ENCODE measurements around the gene ITGAD. TPM values are rescaled to one million over a fixed set of nuclear protein-coding genes. Genes with fewer than 3 reads are reported as not detected.

The ITGAD gene
- total and polyA plus RNA-seq, 2 of the 13 experiments (the other 11 are each of a cell fraction or from before 2014, with no cell fraction given): not detected

GRCh38 chr16:31371619-31372484, 21.3 kb upstream of the ITGAD start (continued):
- TF ChIP-seq ZNF605 (CRISPR knock-in tag; IDR thresholded peaks at IDR 0.05) (0 out of 2 replicates have a peak, but pooled peaks have one; percentile 35), ZNF784 (CRISPR knock-in tag; IDR thresholded peaks at IDR 0.05; ENCODE audit: borderline replicate concordance) (no peak), ZNF180 (CRISPR knock-in tag; IDR thresholded peaks at IDR 0.05; ENCODE audit: borderline replicate concordance, low read depth) (no peak), RNF219 (CRISPR knock-in tag; IDR thresholded peaks at IDR 0.05) (no peak), ZNF275 (CRISPR knock-in tag; IDR thresholded peaks at IDR 0.05; ENCODE audit: borderline replicate concordance) (0 out of 2 replicates have a peak, but pooled peaks have one; percentile 61), NCOA2 (CRISPR knock-in tag; IDR thresholded peaks at IDR 0.05) (no peak), NFIC (IDR thresholded peaks at IDR 0.05; ENCODE audit: low read length) (no peak), SALL1 (CRISPR knock-in tag; IDR thresholded peaks at IDR 0.05) (peak; percentile 59), POGK (CRISPR knock-in tag; conservative IDR thresholded peaks at IDR 0.05) (no peak), TERF1 (CRISPR knock-in tag; IDR thresholded peaks at IDR 0.05) (no peak), TFDP2 (CRISPR knock-in tag; IDR thresholded peaks at IDR 0.05) (no peak), ZNF557 (CRISPR knock-in tag; IDR thresholded peaks at IDR 0.05) (0 out of 2 replicates have a peak, but pooled peaks have one; percentile 54), MTA1 (CRISPR knock-in tag; IDR thresholded peaks at IDR 0.05; ENCODE audit: borderline replicate concordance) (0 out of 2 replicates have a peak, but pooled peaks have one; percentile 43), ZKSCAN5 (CRISPR knock-in tag; IDR thresholded peaks at IDR 0.05) (no peak), ELF4 (CRISPR knock-in tag; IDR thresholded peaks at IDR 0.05; ENCODE audit: borderline replicate concordance) (no peak), ZNF614 (CRISPR knock-in tag; IDR thresholded peaks at IDR 0.05; ENCODE audit: borderline replicate concordance) (no peak), HMG20B (CRISPR knock-in tag; conservative IDR thresholded peaks at IDR 0.05) (no peak)

All from HepG2 (cell line).